GM20431 (cell line): ENCODE measurements around the gene CACNA1B.
"Not testable (repeated sequence)": the region's sequence is repeated elsewhere in the genome, so short reads cannot be mapped to it uniquely, and the experiment has no call there.

Experiments used
- in situ Hi-C: fragments of 300-500 bp; cut with MseI, MboI; formaldehyde crosslinking; loops from one replicate; pipeline ENCODE4 v1.15.0; 2020; ENCODE audit warnings: low sequenced_read_pairs; ENCODE audit not compliant: unreplicated experiment

CACNA1B gene

GRCh38 chr9:138103111-138103848 lies 225.7 kb downstream of the CACNA1B start:
- in situ Hi-C loops, result no loop called here

GRCh38 chr9:138103849-138104206 lies 226.2 kb downstream of the CACNA1B start:
- in situ Hi-C loops, result no loop called here

GRCh38 chr9:138104251-138105122 lies 226.9 kb downstream of the CACNA1B start:
- in situ Hi-C loops, result no loop called here

DNA sequence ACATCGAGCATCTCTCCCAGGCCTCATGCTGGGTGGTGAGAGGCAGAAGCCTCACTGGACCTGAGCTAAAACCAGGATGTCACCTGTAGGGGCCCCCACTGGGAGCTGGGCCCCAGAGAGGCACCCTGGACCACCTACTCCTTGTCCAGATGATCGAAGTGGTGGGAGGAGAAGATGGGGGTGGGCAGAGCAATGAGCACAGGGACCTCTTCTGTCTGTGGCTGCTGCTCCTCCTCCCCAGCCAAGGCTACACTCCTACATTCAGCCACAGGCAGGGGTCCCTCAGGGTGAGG lies 227.5 kb downstream of the CACNA1B start:
- in situ Hi-C loops, result no loop called here

DNA sequence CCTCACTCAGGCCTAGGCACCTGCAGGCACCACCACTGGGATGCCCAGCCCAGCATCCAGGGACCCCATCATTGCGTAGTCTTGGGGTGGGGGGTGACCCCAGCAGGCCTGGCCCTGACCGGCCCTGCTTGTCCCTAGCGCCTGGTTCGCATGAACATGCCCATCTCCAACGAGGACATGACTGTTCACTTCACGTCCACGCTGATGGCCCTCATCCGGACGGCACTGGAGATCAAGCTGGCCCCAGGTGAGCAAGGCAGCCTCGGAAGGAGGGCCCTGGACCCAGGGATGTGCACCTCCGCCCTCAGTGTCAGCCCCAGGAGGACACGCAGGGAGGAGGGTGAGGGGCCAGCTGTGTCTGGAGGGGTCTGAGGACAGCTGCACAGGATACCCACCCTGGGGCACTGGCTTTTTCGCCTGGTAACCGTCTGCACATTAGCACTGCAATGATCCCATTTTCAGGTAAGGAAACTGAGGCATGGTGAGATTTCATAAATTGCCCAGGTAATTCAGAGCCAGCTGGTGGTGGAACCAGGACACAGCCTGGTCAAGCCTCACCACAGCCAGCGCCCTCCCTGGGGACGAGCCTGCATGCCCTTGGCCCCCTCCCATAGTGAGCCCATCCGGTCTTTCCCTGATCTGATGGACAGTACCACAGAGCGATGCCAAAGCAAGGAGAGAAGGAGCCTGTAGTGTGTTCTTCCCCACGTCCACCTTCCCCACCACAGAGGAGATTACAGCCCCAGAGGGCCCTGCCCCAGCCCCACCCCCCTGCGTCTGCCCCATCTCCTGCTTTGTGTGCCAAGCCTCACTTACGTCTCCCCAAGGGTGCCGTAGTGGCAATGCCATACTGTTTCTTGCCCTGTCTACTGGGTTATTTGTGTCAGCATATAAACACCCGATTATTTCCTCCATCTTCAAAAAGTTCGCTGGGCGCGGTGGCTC lies 228.3 kb downstream of the CACNA1B start:
- in situ Hi-C loops, result no loop called here

DNA sequence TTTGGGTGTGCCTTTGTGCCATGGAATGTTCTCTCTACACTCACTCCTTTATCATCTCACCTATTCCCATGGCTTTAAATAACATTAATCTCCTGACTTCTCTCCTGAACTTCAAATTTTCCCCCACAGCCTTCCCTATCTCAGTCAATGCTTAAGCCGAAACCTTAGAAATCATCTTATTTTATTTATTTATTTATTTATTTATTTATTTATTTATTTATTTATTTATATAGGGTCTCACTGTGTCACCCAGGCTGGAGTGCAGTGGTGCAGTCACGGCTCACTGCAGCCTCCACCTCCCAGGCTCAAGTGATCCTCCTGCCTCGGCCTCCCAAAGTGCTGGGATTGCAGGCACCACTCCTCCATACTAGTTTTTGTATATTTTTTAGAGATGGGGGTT lies 229.5 kb downstream of the CACNA1B start:
- in situ Hi-C loops, result not testable (repeated sequence)

DNA sequence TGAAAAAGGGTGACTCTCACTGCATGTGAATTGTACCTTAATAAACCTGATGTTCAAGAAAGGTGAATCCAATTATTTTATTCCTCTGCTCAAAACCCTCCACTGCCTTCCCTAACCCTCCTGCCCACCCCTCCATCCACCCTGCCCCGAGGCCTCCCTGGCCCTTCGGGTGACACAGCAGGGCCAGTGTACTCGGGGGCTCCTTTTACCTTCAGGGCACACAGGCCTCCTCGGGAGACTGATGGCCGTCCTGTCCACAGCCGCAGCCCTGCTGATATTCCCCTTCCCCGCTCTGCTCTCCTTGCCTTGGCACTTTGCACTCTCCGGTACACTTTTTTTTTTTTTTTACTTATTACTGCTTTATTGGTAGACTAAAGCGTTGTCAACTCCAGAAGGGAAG lies 234.0 kb downstream of the CACNA1B start:
- in situ Hi-C loops, result no loop called here

DNA sequence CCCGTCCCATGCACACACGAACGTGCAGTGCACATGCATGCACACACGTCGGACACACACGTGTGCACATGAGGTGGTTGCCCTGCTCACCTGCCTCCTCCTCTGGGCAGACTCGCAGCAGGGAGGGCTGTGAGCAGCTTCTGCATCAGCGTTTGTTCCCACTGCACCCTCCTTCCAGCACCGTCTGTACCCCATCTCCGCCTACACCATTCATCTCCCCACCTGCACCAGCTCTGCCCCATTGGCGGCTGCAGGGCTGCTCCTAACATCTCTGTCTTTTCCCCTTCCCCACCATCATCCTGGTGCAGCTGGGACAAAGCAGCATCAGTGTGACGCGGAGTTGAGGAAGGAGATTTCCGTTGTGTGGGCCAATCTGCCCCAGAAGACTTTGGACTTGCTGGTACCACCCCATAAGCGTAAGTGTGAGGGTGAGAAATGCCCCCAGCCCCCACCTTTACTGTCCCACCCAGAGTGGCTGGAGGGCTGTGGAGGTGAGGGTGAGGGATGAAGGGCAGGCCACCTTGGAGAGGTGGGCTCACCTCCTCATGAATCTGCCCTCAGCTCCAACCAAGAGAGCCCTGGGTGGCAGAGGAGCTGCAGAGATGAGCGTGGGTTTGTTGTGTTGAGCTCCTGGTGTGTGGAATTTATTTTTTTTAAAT lies 234.6 kb downstream of the CACNA1B start:
- in situ Hi-C loops, result no loop called here

DNA sequence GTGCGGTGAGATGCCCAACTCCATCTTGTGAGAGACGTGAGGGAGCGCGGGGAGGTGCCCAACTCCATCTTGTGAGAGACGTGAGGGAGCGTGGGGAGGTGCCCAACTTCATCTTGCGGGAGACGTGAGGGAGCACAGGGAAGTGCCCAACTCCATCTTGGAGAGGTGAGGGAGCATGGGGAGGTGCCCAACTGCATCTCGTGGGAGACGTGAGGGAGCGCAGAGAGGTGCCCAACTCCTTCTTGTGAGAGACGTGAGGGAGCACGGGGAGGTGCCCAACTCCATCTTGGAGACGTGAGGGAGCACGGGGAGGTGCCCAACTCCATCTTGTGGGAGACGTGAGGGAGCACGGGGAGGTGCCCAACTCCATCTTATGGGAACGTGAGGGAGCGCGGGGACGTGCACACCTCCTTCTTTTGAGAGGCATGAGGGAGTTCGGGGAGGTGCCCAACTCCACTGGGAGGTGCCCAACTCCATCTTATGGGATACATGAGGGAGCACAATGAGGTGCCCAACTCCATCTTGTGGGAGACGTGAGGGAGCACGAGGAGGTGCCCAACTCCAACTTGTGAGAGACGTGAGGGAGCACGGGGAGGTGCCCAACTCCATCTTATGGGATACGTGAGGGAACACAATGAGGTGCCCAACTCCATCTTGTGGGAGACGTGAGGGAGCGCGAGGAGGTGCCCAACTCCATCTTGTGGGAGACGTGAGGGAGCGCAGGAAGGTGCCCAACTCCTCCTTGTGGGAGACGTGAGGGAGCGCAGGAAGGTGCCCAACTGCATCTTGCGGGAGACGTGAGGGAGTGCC lies 235.4 kb downstream of the CACNA1B start:
- in situ Hi-C loops, result no loop called here

- in situ Hi-C loops, result not testable (repeated sequence)
Observed at GRCh38 chr9:138113701-138114325, 236.2 kb downstream of the CACNA1B start.

DNA sequence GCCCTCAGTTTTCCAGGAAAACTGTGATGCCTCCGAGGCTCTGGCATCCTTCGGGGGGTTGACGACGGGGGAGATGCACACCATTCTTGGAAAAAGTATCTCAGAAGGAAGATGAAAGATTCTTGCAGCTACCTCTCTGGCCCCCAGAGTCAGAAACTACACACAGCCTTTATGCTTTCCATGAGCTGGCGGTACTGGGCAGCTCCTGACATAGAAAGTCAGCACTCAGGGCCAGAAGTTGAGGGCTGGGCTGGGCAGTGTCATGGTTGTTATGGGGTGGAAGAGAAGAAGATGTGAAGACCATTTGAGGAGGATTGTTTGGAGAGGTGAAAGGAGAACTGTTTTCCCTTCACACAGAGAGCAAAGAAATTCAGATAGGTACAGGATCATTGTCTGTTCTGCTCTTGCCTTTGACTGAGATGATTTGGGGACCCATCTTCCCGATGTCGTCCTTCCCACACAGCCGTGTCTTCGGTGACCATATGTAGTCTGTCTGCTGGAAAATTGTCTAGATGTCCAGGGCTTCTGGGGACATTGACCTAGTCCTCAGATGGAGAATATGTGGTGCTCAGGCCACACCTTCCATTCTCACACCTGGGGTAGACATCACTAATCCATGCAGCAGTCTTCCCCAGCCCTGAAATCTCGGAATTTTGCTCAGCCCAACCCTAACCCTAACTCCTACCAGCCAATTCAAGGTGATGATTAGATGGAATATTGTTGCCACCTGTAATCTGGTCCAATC lies 237.1 kb downstream of the CACNA1B start:
- in situ Hi-C loops, result no loop called here

DNA sequence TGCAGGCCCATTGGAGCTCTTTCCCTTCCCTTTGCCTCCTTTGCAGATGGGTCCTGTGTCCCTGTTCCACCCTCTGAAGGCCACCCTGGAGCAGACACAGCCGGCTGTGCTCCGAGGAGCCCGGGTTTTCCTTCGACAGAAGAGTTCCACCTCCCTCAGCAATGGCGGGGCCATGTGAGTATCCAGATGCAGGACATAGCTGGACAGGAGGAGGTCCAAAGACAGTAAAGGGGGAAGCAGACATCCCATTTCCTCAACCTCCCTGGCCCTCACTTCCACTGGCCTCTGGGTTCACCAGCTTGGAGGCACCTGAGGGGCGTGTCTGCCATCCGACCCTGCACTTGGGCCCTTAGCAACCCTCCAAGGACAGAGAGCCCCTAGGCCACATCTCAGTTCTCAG lies 237.9 kb downstream of the CACNA1B start:
- in situ Hi-C loops, result no loop called here

- in situ Hi-C loops, result no loop called here
Observed at GRCh38 chr9:138116521-138116920, 238.9 kb downstream of the CACNA1B start.

DNA sequence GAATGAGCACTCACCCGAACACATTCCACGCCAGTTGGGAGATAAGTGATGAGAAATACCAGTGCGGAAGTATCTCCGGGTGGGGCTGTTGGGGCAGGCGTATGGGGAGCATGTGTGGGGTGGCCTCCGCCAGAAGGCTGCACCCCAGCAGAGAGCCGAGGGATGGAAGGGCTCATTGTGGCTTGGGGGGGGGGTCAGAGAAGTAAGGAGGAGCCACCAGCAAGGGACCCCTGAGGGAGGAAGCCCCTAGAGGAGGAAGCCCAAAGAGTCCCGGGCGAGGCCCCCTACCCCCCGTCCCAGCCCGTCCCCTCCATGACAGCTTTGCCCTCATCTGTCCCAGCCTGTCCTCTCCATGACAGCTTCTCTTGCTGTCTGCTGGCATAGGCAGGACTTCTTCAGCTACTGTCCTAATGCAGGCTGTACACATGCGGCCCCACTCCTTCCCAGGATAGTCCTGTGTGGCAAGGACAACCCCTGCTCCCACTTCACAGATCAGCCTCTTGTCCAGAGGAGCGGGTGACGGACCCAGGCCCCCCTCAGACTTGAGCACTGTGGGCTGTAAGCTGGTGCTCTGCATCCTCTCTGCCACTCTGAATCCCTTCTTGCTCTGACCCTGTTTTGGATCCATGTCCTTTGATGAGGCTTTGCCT lies 239.6 kb downstream of the CACNA1B start:
- in situ Hi-C loops, result no loop called here

DNA sequence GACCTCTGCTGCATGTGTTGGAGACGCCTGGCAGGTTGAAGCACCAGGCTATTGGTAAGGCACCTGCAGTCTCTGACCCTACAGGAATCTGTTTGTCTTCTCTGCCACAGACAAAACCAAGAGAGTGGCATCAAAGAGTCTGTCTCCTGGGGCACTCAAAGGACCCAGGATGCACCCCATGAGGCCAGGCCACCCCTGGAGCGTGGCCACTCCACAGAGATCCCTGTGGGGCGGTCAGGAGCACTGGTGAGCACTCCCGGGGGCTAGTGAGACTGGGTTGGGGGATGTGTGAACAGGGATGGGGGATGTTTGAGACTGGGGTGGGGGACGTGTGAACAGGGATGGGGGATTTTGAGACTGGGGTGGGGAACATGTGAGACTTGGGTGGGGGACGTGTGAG lies 240.3 kb downstream of the CACNA1B start:
- in situ Hi-C loops, result no loop called here

- in situ Hi-C loops, result no loop called here
Observed at GRCh38 chr9:138118601-138119071, 241.1 kb downstream of the CACNA1B start.

DNA sequence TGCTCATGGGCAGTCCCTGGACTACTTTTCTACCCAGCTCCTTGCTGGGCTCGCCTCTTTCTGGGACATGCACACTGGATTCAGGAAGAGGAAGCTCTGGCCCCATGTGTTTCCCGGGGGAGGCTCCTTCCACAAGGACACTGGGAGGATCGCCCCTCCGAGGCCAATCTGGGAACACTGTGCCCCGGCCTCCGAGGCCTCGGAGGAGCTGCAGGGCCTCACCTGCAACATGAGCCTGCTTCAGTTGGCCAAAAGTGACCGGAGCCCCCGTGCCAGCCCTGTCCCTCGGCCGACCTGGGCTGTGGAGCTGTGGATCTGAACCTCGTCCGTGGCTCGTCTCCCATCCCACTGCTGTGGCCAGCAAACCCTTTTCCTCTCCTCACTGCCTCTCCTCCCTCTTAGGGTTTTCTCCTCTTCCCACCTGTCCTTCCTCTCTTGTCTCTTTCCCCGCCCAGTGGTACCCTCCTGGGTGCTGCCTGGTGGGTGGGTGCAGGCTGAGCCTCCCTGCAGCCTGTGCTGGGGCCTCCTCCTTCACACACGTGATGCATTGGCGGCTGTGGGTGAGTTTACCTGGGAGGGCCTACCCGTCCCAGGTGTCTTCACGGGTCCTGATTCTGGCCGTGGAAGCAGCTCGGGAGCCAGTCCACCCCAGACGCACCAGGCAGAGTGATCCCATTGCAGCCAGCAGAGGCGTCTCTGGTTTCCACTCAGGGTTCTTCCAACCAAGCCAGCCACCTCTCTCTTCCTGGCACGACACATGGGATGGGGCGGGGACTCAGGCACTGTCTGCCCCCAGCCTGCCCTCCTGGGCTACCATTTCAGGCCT lies 241.8 kb downstream of the CACNA1B start:
- in situ Hi-C loops, result no loop called here
